A673 (cell line): ENCODE measurements around the gene SNTB2. TPM values are rescaled to one million over a fixed set of nuclear protein-coding genes. Genes with fewer than 3 reads are reported as not detected.

Experiments used
- BruUV-seq: library from RNA; stranded (reverse); fragments of 400-500 nt; replicated peaks from 2 replicates; lab custom pipeline; 2021; lab: Mats Ljungman, UMichigan
- CTCF ChIA-PET: fragments of 300-600 bp; sonication (Branson Sonifier 250); formaldehyde crosslinking; loops from one replicate; lab custom pipeline; 2022; ENCODE audit warnings: antibody characterized with exemption; lab: Charles Lee
- POLR2A ChIA-PET: fragments of 300-600 bp; sonication (Branson Sonifier 250); formaldehyde crosslinking; loops from one replicate; lab custom pipeline; 2022; ENCODE audit warnings: antibody characterized with exemption; ENCODE audit not compliant: low non-redundant PET; lab: Charles Lee
- DNase-seq: peaks from one replicate; pipeline ENCODE4 v3.0.0-alpha.2; 2015; ENCODE audit warnings: low spot score
- H3K27ac ChIP-seq: fragments of 200-600 bp; sonication (generic); 2 replicates; pipeline ENCODE4 v1.5.1; 2016; ENCODE audit warnings: mixed run types, low read depth, mild to moderate bottlenecking, mixed read lengths, antibody characterized with exemption, low read length; ENCODE audit not compliant: poor library complexity, severe bottlenecking
- H3K27me3 ChIP-seq: fragments of 200-600 bp; sonication (generic); replicated peaks from 2 replicates; pipeline ENCODE4 v1.6.1; 2017; ENCODE audit warnings: mixed run types, low read depth, mild to moderate bottlenecking, mixed read lengths, antibody characterized with exemption, low read length; ENCODE audit not compliant: insufficient read depth, poor library complexity
- H3K36me3 ChIP-seq: fragments of 200-600 bp; sonication (generic); 2 replicates; pipeline ENCODE4 v1.6.1; 2016; ENCODE audit warnings: mixed run types, mild to moderate bottlenecking, mixed read lengths, antibody characterized with exemption, low read length; ENCODE audit not compliant: insufficient read depth, poor library complexity, severe bottlenecking
- H3K4me1 ChIP-seq: fragments of 200-600 bp; sonication (generic); 2 replicates; pipeline ENCODE4 v1.6.1; 2017; ENCODE audit warnings: mixed run types, mild to moderate bottlenecking, mixed read lengths, antibody characterized with exemption, low read length; ENCODE audit not compliant: insufficient read depth, poor library complexity, severe bottlenecking
- H3K4me3 ChIP-seq: fragments of 200-600 bp; sonication (generic); 2 replicates; pipeline ENCODE4 v1.5.1; 2016; ENCODE audit warnings: low read depth, mixed run types, mild to moderate bottlenecking, mixed read lengths, low read length; ENCODE audit not compliant: poor library complexity, severe bottlenecking
- H3K9me3 ChIP-seq: fragments of 200-600 bp; sonication (generic); 2 replicates; pipeline ENCODE4 v1.6.1; 2016; ENCODE audit warnings: mixed run types, low read depth, mild to moderate bottlenecking, mixed read lengths, antibody characterized with exemption, low read length; ENCODE audit not compliant: poor library complexity, severe bottlenecking
- CTCF ChIP-seq: fragments of 300-800, 200-600 bp; sonication (generic); conservative IDR thresholded peaks from 2 replicates; pipeline ENCODE4 v1.5.1; 2017; ENCODE audit warnings: low read depth, mild to moderate bottlenecking, antibody characterized with exemption, low read length, moderate library complexity, mixed read lengths
- EZH2 ChIP-seq: fragments of 200-600 bp; sonication (generic); IDR thresholded peaks from 2 replicates; pipeline ENCODE4 v1.6.1; 2017; ENCODE audit warnings: borderline replicate concordance, low read depth, mild to moderate bottlenecking, mixed read lengths, antibody characterized with exemption, low read length; ENCODE audit not compliant: poor library complexity, severe bottlenecking
- intact Hi-C: fragments of 100-400 bp; cut with micrococcal nuclease; formaldehyde crosslinking; loops from one replicate; pipeline ENCODE4 v1.10.0; 2022; ENCODE audit not compliant: unreplicated experiment
- total RNA-seq: library from RNA; stranded (reverse); gene quantifications from 2 replicates; pipeline ENCODE4 v1.2.3, GENCODE V29; 2021

The SNTB2 gene
- total RNA-seq, 1 experiment from 2014 or later = 49.3 TPM

DNA sequence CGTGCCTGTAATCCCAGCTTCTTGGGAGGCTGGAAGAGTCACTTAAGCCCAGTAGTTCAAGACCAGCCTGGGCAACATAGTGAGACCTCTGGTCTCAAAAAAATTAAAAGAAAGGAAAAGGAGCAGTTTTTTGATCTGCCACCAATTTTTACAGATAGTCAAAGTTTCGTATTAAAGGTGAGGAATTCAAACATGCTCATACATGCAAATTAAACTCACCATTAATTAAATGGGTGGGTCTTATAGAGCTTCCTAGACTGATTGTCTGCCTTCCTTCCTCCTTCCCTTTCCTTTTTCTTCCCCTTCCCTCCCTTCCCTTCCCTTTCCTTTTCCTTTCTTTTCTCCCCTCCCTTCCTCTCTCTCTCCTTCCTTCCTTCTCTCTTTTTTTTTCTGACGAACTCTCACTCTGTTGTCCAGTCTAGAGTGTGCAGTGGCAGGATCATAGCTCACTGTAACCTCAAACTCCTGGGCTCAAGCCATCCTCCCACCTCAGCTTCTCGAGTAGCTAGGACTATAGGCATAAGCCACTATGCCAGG lies 87.8 kb downstream of the SNTB2 start:
- DNase-seq = no peak
- TF ChIP-seq CTCF = no peak
- no peak for TF ChIP-seq EZH2
- peak overlapping the region; percentile 77 for H3K27ac ChIP-seq
- no peaks in the 10 kb centered on the region for H3K36me3 ChIP-seq
- H3K27me3 ChIP-seq = no peaks in the 10 kb centered on the region
- POLR2A ChIA-PET = no interaction called here
- CTCF ChIA-PET = no interaction called here
- BruUV-seq = no TSS peak
- H3K4me3 ChIP-seq = no peak overlapping the region
- intact Hi-C loops = loop anchor here (5.0 kb wide), 1 partner anchor 87 kb away; the partner anchor contains the start of gene SNTB2
- H3K4me1 ChIP-seq = peaks cover 48% of the 10 kb centered on the region
- no peaks in the 10 kb centered on the region for H3K9me3 ChIP-seq

- POLR2A ChIA-PET = no interaction called here
- BruUV-seq = no TSS peak
- CTCF ChIA-PET = interaction anchor here (0.7 kb wide), 1 partner anchor 16 kb away, joined by 7 read pairs; no protein-coding TSS in a partner anchor
Measured at GRCh38 chr16:69276148-69277115, 89.5 kb downstream of the SNTB2 start.

More at GRCh38 chr16:69276148-69277115, 89.5 kb downstream of the SNTB2 start:
- DNase-seq = peak; percentile 82
- Histone ChIP-seq H3K27me3 (no peaks in the 10 kb centered on the region), H3K36me3 (no peaks in the 10 kb centered on the region), H3K4me3 (peak overlapping the region; percentile 4), H3K4me1 (peaks cover 32% of the 10 kb centered on the region), H3K9me3 (no peaks in the 10 kb centered on the region), H3K27ac (peak overlapping the region; percentile 77)
- TF ChIP-seq CTCF = no peak
- no peak for TF ChIP-seq EZH2
- intact Hi-C loops = loop anchor here (5.0 kb wide), 1 partner anchor 89 kb away; the partner anchor contains the start of gene SNTB2
